SU-DHL-6 (cell line): ENCODE data around the gene WNT5A.

ENCODE experiments used
- H2AFZ ChIP-seq: fragments of 200-600 bp; sonication (generic); 2 replicates; pipeline ENCODE4 v1.6.1; 2014; ENCODE audit warnings: low read depth, mild to moderate bottlenecking, moderate library complexity, mixed read lengths, antibody characterized with exemption, low read length; ENCODE audit not compliant: severe bottlenecking
- H3F3A ChIP-seq: fragments of 200-600 bp; shearing (Covaris generic); 2 replicates; pipeline ENCODE4 v1.6.0; 2016; ENCODE audit warnings: antibody characterized with exemption, mild to moderate bottlenecking; ENCODE audit not compliant: insufficient read depth
- H3K27ac ChIP-seq: fragments of 200-600 bp; sonication (generic); 2 replicates; pipeline ENCODE4 v1.5.1; 2016; ENCODE audit warnings: low read depth, mild to moderate bottlenecking, low read length, moderate library complexity, mixed read lengths
- H3K27me3 ChIP-seq: fragments of 200-600 bp; sonication (generic), shearing (Covaris generic); 2 replicates; pipeline ENCODE4 v1.6.0; 2014; ENCODE audit warnings: mild to moderate bottlenecking, low read length
- H3K36me3 ChIP-seq: fragments of 200-600 bp; sonication (generic); 2 replicates; pipeline ENCODE4 v1.6.1; 2014; ENCODE audit warnings: mild to moderate bottlenecking, low read length, mixed read lengths
- H3K4me2 ChIP-seq: fragments of 300-600, 200-600 bp; shearing (Covaris generic), sonication (generic); 2 replicates; pipeline ENCODE4 v1.6.0; 2014; ENCODE audit warnings: low read length, low read depth, mild to moderate bottlenecking; ENCODE audit not compliant: poor library complexity, severe bottlenecking
- H3K4me3 ChIP-seq: fragments of 200-600 bp; sonication (generic); 2 replicates; pipeline ENCODE4 v1.5.1; 2014; ENCODE audit warnings: antibody characterized with exemption, low read length, mild to moderate bottlenecking, mixed read lengths; ENCODE audit not compliant: insufficient read depth, poor library complexity, severe bottlenecking
- H3K79me2 ChIP-seq: fragments of 200-600 bp; sonication (generic); 2 replicates; pipeline ENCODE4 v1.6.1; 2014; ENCODE audit warnings: mild to moderate bottlenecking, low read length, moderate library complexity; ENCODE audit not compliant: insufficient read depth
- H3K9ac ChIP-seq: fragments of 200-600 bp; sonication (generic); 2 replicates; pipeline ENCODE4 v1.7.0; 2014; ENCODE audit warnings: mild to moderate bottlenecking, low read length
- H3K9me2 ChIP-seq: fragments of 200-600 bp; sonication (generic); replicated peaks from 2 replicates; pipeline ENCODE4 v1.6.1; 2014; ENCODE audit warnings: low read length; ENCODE audit not compliant: insufficient read depth
- H3K9me3 ChIP-seq: fragments of 200-600 bp; sonication (generic); 2 replicates; pipeline ENCODE4 v1.6.1; 2014; ENCODE audit warnings: low read length, mixed read lengths; ENCODE audit not compliant: insufficient read depth
- H4K20me1 ChIP-seq: fragments of 200-600 bp; sonication (generic); 2 replicates; pipeline ENCODE4 v1.6.1; 2014; ENCODE audit warnings: low read depth, mild to moderate bottlenecking, antibody characterized with exemption, low read length, moderate library complexity, mixed read lengths
- CTCF ChIP-seq: fragments of 200-600 bp; sonication (generic); IDR thresholded peaks from one replicate; pipeline ENCODE4 v1.5.1; 2017; ENCODE audit warnings: antibody characterized with exemption, mild to moderate bottlenecking, low read length, moderate library complexity; ENCODE audit not compliant: insufficient read depth, poor library complexity, severe bottlenecking
- EZH2phosphoT487 ChIP-seq: fragments of 200-600 bp; sonication (generic), shearing (Covaris generic); conservative IDR thresholded peaks from 2 replicates; pipeline ENCODE4 v1.6.1; 2018; ENCODE audit warnings: mild to moderate bottlenecking, antibody characterized with exemption, low read length, moderate library complexity, mixed read lengths

The WNT5A gene

GRCh38 chr3:55439657-55440056 lies 47.4 kb downstream of the WNT5A start:
- no peaks in the 10 kb centered on the region for H3K9me3 ChIP-seq
- no peaks in the 10 kb centered on the region for H3K36me3 ChIP-seq
- H3K9me2 ChIP-seq = no peaks in the 10 kb centered on the region
- H3K27ac ChIP-seq = no peak overlapping the region
- no peaks in the 10 kb centered on the region for H3K27me3 ChIP-seq
- H3K4me2 ChIP-seq = no peak overlapping the region
- no peak overlapping the region for H3K9ac ChIP-seq
- no peaks in the 10 kb centered on the region for H3K79me2 ChIP-seq
- no peak overlapping the region for H2AFZ ChIP-seq
- no peaks in the 10 kb centered on the region for H3F3A ChIP-seq
- H3K4me3 ChIP-seq = no peak overlapping the region
- no peaks in the 10 kb centered on the region for H4K20me1 ChIP-seq
- no peak for TF ChIP-seq CTCF
- no peak for TF ChIP-seq EZH2phosphoT487

GRCh38 chr3:55436644-55437043 lies 50.5 kb downstream of the WNT5A start:
- no peaks in the 10 kb centered on the region for H3K9me2 ChIP-seq
- no peak overlapping the region for H2AFZ ChIP-seq
- H3K4me2 ChIP-seq = no peak overlapping the region
- TF ChIP-seq CTCF = no peak
- TF ChIP-seq EZH2phosphoT487 = no peak
- no peak overlapping the region for H3K4me3 ChIP-seq
- no peaks in the 10 kb centered on the region for H3F3A ChIP-seq
- no peaks in the 10 kb centered on the region for H3K27me3 ChIP-seq
- no peak overlapping the region for H3K9ac ChIP-seq
- H3K79me2 ChIP-seq = no peaks in the 10 kb centered on the region
- H3K9me3 ChIP-seq = no peaks in the 10 kb centered on the region
- no peaks in the 10 kb centered on the region for H4K20me1 ChIP-seq
- no peaks in the 10 kb centered on the region for H3K36me3 ChIP-seq
- no peak overlapping the region for H3K27ac ChIP-seq

- Histone ChIP-seq H3K4me3 (no peak overlapping the region), H3K4me2 (no peak overlapping the region), H3K79me2 (no peaks in the 10 kb centered on the region), H2AFZ (no peak overlapping the region), H3K27me3 (no peaks in the 10 kb centered on the region), H3K27ac (no peak overlapping the region), H3K9ac (no peak overlapping the region), H3K36me3 (no peaks in the 10 kb centered on the region), H4K20me1 (no peaks in the 10 kb centered on the region), H3K9me3 (no peaks in the 10 kb centered on the region), H3K9me2 (no peaks in the 10 kb centered on the region), H3F3A (no peaks in the 10 kb centered on the region)
- TF ChIP-seq CTCF (no peak), EZH2phosphoT487 (no peak)
Observed at GRCh38 chr3:55435491-55435890, 51.6 kb downstream of the WNT5A start.
